NOMO-1 (cell line): ENCODE results near the gene KEAP1.

Experiments
- DNase-seq, 2 experiments: peaks; one replicate each; lab custom pipeline; 2025; ENCODE audit not compliant: unreplicated experiment in 2 of 2; lab: John Stamatoyannopoulos, UW

Gene KEAP1

GRCh38 chr19:10452726-10453618 lies 50.2 kb downstream of the KEAP1 start:
- DNase-seq = no peak

- DNase-seq = no peak
Observed at GRCh38 chr19:10450853-10451609, 52.1 kb downstream of the KEAP1 start.

- DNase-seq = no peak
Observed at GRCh38 chr19:10450191-10450852, 52.8 kb downstream of the KEAP1 start.

GRCh38 chr19:10449037-10449436 lies 54.1 kb downstream of the KEAP1 start:
- no peak for DNase-seq

GRCh38 chr19:10442698-10443097 lies 60.5 kb downstream of the KEAP1 start:
- DNase-seq = no peak

GRCh38 chr19:10439588-10439987 lies 63.6 kb downstream of the KEAP1 start:
- DNase-seq = no peak
